OCI-M2 (cell line): Measurements from ENCODE around the gene HCN2.
A peak's percentile ranks its signal among the peaks of the same experiment; 100 is the strongest.

Experiments used
- DNase-seq: peaks from one replicate; lab custom pipeline; 2025; ENCODE audit not compliant: unreplicated experiment; lab: John Stamatoyannopoulos, UW

The HCN2 gene

GRCh38 chr19:651114-651818 lies 61.6 kb downstream of the HCN2 start:
- no peak for DNase-seq

GRCh38 chr19:651991-652390 lies 62.3 kb downstream of the HCN2 start:
- no peak for DNase-seq

- no peak for DNase-seq
Observed at GRCh38 chr19:652467-653389, 63.0 kb downstream of the HCN2 start.

- no peak for DNase-seq
Observed at GRCh38 chr19:653425-653824, 63.7 kb downstream of the HCN2 start.

- no peak for DNase-seq
Observed at GRCh38 chr19:655691-656090, 66.0 kb downstream of the HCN2 start.

GRCh38 chr19:656751-657559 lies 67.3 kb downstream of the HCN2 start:
- DNase-seq, result no peak

GRCh38 chr19:657611-658010 lies 67.9 kb downstream of the HCN2 start:
- DNase-seq, result no peak

- DNase-seq, result no peak
Observed at GRCh38 chr19:658059-658839, 68.6 kb downstream of the HCN2 start.

- no peak for DNase-seq
Observed at GRCh38 chr19:658916-659839, 69.5 kb downstream of the HCN2 start.

- DNase-seq, result no peak
Observed at GRCh38 chr19:660793-661426, 71.2 kb downstream of the HCN2 start.

- DNase-seq, result no peak
Observed at GRCh38 chr19:661427-662196, 71.9 kb downstream of the HCN2 start.

GRCh38 chr19:662207-662961 lies 72.7 kb downstream of the HCN2 start:
- DNase-seq, result no peak

- DNase-seq, result peak; percentile 12
Observed at GRCh38 chr19:662962-663681, 73.4 kb downstream of the HCN2 start, which contains the start of gene RNF126. Gene RNF126 (minus strand): TSS chr19:663214. CDS start chr19:663121, 93 bp downstream.

- no peak for DNase-seq
Observed at GRCh38 chr19:663682-664117, 74.0 kb downstream of the HCN2 start.

GRCh38 chr19:664913-665443 lies 75.3 kb downstream of the HCN2 start:
- peak; percentile 28 for DNase-seq
